DND-41 (cell line): ENCODE measurements around the gene NR1H2.

Experiments used
- ATAC-seq: fragments of 200-7000 bp; cut with Tn5 transposase; 3 replicates; pipeline ENCODE4 v1.9.1; 2021; ENCODE audit warnings: low read depth; ENCODE audit not compliant: insufficient read depth
- DNase-seq: peaks from one replicate; pipeline ENCODE4 v3.0.0-alpha.2; 2020
- H2AFZ ChIP-seq: 2 replicates; pipeline ENCODE4 v1.6.0; 2012; ENCODE audit warnings: low read depth, low read length
- H3K27ac ChIP-seq: 2 replicates; pipeline ENCODE4 v1.5.1; 2012; ENCODE audit warnings: low read length, inconsistent platforms
- H3K27me3 ChIP-seq: fragments of 200-600 bp; sonication (generic); 2 replicates; pipeline ENCODE4 v1.6.0; 2012; ENCODE audit warnings: low read length, mild to moderate bottlenecking, inconsistent platforms; ENCODE audit not compliant: insufficient read depth, poor library complexity
- H3K36me3 ChIP-seq: 2 replicates; pipeline ENCODE4 v1.5.1; 2012; ENCODE audit warnings: low read length, inconsistent platforms; ENCODE audit not compliant: insufficient read depth
- H3K4me1 ChIP-seq: 2 replicates; pipeline ENCODE4 v1.5.1; 2012; ENCODE audit warnings: mild to moderate bottlenecking, low read length; ENCODE audit not compliant: insufficient read depth
- H3K4me2 ChIP-seq: 2 replicates; pipeline ENCODE4 v1.6.0; 2012; ENCODE audit warnings: mild to moderate bottlenecking, moderate library complexity, low read length, inconsistent platforms; ENCODE audit not compliant: insufficient read depth
- H3K4me3 ChIP-seq, 2 experiments: fragments of 200-600 bp in 1 of 2; shearing (Covaris generic) in 1 of 2; 2 replicates each; pipeline ENCODE4 v1.5.1; 2012 to 2016; ENCODE audit warnings: inconsistent platforms in 2 of 2, low read length in 2 of 2, mild to moderate bottlenecking in 2 of 2, low read depth in 1 of 2, moderate library complexity in 1 of 2
- H3K79me2 ChIP-seq: 2 replicates; pipeline ENCODE4 v1.6.0; 2012; ENCODE audit warnings: low read length, inconsistent platforms; ENCODE audit not compliant: insufficient read depth
- H3K9ac ChIP-seq: 2 replicates; pipeline ENCODE4 v1.6.0; 2012; ENCODE audit warnings: low read depth, mild to moderate bottlenecking, inconsistent platforms, low read length, moderate library complexity
- H3K9me3 ChIP-seq: 2 replicates; pipeline ENCODE4 v1.5.1; 2012; ENCODE audit warnings: low read length, moderate library complexity, mild to moderate bottlenecking, inconsistent platforms; ENCODE audit not compliant: insufficient read depth, severe bottlenecking
- H4K20me1 ChIP-seq: 2 replicates; pipeline ENCODE4 v1.6.0; 2012; ENCODE audit warnings: low read length; ENCODE audit not compliant: insufficient read depth
- CTCF ChIP-seq: IDR thresholded peaks from 2 replicates; pipeline ENCODE4 v1.5.1; 2012; ENCODE audit warnings: borderline replicate concordance, low read length, moderate library complexity, mild to moderate bottlenecking; ENCODE audit not compliant: poor library complexity, severe bottlenecking; ENCODE audit errors: extremely low read depth
- EZH2 ChIP-seq: IDR thresholded peaks from 3 replicates; pipeline ENCODE4 v1.6.1; 2012; ENCODE audit warnings: borderline replicate concordance, low read depth, mild to moderate bottlenecking, moderate library complexity, low read length, inconsistent platforms; ENCODE audit not compliant: severe bottlenecking

The NR1H2 gene

DNA sequence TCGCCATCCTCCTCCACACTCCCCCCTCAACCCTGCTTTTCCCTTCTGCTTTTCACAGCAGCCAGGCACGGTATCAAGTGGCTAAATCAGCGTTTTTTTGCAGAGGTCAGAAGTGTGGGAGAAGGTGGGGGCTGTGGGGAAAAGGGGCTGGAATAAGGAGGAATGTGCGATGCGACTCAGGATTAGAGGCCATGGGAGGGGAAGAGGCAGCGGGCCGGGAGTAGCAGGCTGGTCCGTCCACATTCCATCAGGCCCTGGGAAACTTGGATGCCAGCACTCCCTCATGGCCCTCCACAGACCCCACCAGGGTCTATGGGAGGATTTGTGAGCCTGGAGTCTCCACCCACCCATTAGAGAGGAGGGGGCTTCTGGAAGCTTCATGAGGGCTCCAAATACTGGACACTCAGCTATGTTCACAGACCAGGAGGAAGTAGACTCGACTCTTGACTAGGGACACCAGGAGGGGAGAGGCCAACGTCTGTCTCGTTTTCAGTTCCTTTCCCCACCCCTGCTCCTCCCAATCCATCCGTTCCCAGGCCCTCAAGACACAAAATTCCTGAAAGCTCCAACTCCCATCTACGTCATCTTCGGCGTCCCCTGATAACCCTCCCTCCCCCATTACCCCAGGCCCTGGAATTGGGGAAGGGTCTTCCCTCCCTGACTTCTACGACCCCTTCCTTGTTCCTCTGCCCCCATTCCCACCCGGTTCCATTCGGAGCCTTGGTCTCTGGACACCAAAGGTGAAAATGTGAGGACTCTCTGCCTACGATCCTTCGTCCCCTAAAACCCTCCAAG lies 43.8 kb upstream of the NR1H2 start:
- Histone ChIP-seq H3K27ac (peak overlapping the region; percentile 76; the same call in 1 of the 2 replicates), H2AFZ (no peak overlapping the region), H3K4me2 (peak overlapping the region; percentile 69), H3K79me2 (no peaks in the 10 kb centered on the region), H3K4me3 (peak overlapping the region in 1 of 2 experiments; percentile 56; a peak in 2 of 4 replicates), H4K20me1 (no peaks in the 10 kb centered on the region), H3K36me3 (no peaks in the 10 kb centered on the region), H3K9ac (peak overlapping the region; percentile 56; the same call in 1 of the 2 replicates), H3K9me3 (no peaks in the 10 kb centered on the region), H3K27me3 (no peaks in the 10 kb centered on the region), H3K4me1 (peaks cover 26% of the 10 kb centered on the region)
- DNase-seq = no peak
- TF ChIP-seq EZH2 (no peak), CTCF (no peak)
- ATAC-seq = no peak

- no peaks in the 10 kb centered on the region for H3K36me3 ChIP-seq
- H3K4me3 ChIP-seq = no peak overlapping the region
- no peaks in the 10 kb centered on the region for H3K79me2 ChIP-seq
- H2AFZ ChIP-seq = no peak overlapping the region
- no peaks in the 10 kb centered on the region for H4K20me1 ChIP-seq
- H3K4me1 ChIP-seq = peaks cover 26% of the 10 kb centered on the region
- no peak for ATAC-seq
- no peak overlapping the region for H3K4me2 ChIP-seq
- H3K9ac ChIP-seq = no peak overlapping the region
- H3K27me3 ChIP-seq = no peaks in the 10 kb centered on the region
- TF ChIP-seq EZH2 (no peak), CTCF (no peak)
- no peaks in the 10 kb centered on the region for H3K9me3 ChIP-seq
- DNase-seq = no peak
- no peak overlapping the region for H3K27ac ChIP-seq
These were observed 43.0 kb upstream of the NR1H2 start for GRCh38 chr19:50333235-50333736.

- Histone ChIP-seq H3K27ac (no peak overlapping the region), H3K79me2 (no peaks in the 10 kb centered on the region), H3K4me1 (peaks cover 26% of the 10 kb centered on the region), H3K27me3 (no peaks in the 10 kb centered on the region), H3K4me2 (no peak overlapping the region), H4K20me1 (no peaks in the 10 kb centered on the region), H3K36me3 (no peaks in the 10 kb centered on the region), H3K9ac (no peak overlapping the region), H3K9me3 (no peaks in the 10 kb centered on the region), H3K4me3 (no peak overlapping the region), H2AFZ (no peak overlapping the region)
- no peak for TF ChIP-seq EZH2
- TF ChIP-seq CTCF = no peak
- no peak for DNase-seq
- ATAC-seq = no peak
These were observed 42.3 kb upstream of the NR1H2 start for GRCh38 chr19:50333737-50334617.
